Testis (tissue), 2 donors: ENCODE measurements around the gene BBOX1.

ENCODE experiments used
- POLR2A ChIP-seq: fragments of 450-650 bp; IDR thresholded peaks from one replicate; pipeline ENCODE4 v1.6.1; 2017; ENCODE audit warnings: antibody characterized with exemption, mild to moderate bottlenecking, moderate library complexity
- TF ChIP-seq, protein P1 (sequence below), 3 experiments: fragments of 450-650 bp in 2 of 3; fragments of 200-600 bp in 1 of 3; sonication (generic) in 1 of 3; IDR thresholded peaks; one replicate each; pipeline ENCODE4 v1.5.1; 2016 to 2019; ENCODE audit warnings: antibody characterized with exemption in 3 of 3, mild to moderate bottlenecking in 2 of 3, moderate library complexity in 1 of 3

DNA sequence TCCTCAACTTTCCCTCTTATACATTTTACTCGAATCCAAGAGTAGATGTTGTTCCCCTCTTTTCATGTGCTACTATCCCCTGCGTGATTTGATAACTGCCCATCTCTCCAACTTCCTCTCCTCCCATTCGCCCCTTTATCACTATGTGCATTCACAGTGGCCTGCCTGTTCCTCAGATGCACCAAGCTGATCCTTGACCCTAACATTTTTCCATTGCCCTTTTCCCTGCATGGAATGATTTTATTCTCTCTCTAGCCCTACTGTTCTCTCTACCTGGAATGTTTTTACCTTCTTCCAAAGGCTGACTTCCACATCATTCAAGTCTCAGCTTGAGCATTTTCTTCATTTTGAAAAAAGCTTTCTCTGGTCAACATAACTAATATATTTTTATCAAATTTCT, 15.8 kb upstream of the BBOX1 start:
- TF ChIP-seq, protein P1, sequence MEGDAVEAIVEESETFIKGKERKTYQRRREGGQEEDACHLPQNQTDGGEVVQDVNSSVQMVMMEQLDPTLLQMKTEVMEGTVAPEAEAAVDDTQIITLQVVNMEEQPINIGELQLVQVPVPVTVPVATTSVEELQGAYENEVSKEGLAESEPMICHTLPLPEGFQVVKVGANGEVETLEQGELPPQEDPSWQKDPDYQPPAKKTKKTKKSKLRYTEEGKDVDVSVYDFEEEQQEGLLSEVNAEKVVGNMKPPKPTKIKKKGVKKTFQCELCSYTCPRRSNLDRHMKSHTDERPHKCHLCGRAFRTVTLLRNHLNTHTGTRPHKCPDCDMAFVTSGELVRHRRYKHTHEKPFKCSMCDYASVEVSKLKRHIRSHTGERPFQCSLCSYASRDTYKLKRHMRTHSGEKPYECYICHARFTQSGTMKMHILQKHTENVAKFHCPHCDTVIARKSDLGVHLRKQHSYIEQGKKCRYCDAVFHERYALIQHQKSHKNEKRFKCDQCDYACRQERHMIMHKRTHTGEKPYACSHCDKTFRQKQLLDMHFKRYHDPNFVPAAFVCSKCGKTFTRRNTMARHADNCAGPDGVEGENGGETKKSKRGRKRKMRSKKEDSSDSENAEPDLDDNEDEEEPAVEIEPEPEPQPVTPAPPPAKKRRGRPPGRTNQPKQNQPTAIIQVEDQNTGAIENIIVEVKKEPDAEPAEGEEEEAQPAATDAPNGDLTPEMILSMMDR (IDR thresholded peaks at IDR 0.05), result no peak
- TF ChIP-seq POLR2A, result no peak
